ENCODE measurements around the gene LY6G6D. TPM values are rescaled to one million over a fixed set of nuclear protein-coding genes. Genes with fewer than 3 reads are reported as not detected.

The LY6G6D gene
- total and polyA plus RNA-seq, 2 of the 13 experiments (the other 11 are each of a cell fraction or from before 2014, with no cell fraction given): not detected

- TF ChIP-seq RORA (CRISPR knock-in tag; IDR thresholded peaks at IDR 0.05) (no peak), IRF1 (CRISPR knock-in tag; IDR thresholded peaks at IDR 0.05; ENCODE audit: low read depth) (no peak), TFDP1 (CRISPR knock-in tag; IDR thresholded peaks at IDR 0.05; ENCODE audit: borderline replicate concordance) (peak; percentile 42; the same call in 1 of the 2 replicates), CHCHD3 (CRISPR knock-in tag; IDR thresholded peaks at IDR 0.05) (no peak), ZNF44 (CRISPR knock-in tag; IDR thresholded peaks at IDR 0.05) (no peak), ZNF280D (CRISPR knock-in tag; IDR thresholded peaks at IDR 0.05) (no peak; the same call in 1 of the 2 replicates), THAP11 (CRISPR knock-in tag; IDR thresholded peaks at IDR 0.05) (peak; percentile 69), ARID5B (CRISPR knock-in tag; IDR thresholded peaks at IDR 0.05) (peak; percentile 53), CREB1 (IDR thresholded peaks at IDR 0.05) (no peak), CREB1 (CRISPR knock-in tag; IDR thresholded peaks at IDR 0.05) (peak; percentile 66), ZFP82 (CRISPR knock-in tag; IDR thresholded peaks at IDR 0.05; ENCODE audit: borderline replicate concordance) (no peak), TCF7 (IDR thresholded peaks at IDR 0.05; ENCODE audit: low read depth) (peak; percentile 90), ZNF740 (CRISPR knock-in tag; IDR thresholded peaks at IDR 0.05) (no peak; the same call in 1 of the 2 replicates), PAXIP1 (CRISPR knock-in tag; conservative IDR thresholded peaks at IDR 0.05) (peak; percentile 100), ZFP1 (CRISPR knock-in tag; IDR thresholded peaks at IDR 0.05) (no peak), TARDBP (CRISPR knock-in tag; IDR thresholded peaks at IDR 0.05) (peak; percentile 92; the same call in 1 of the 2 replicates), PHF21A (CRISPR knock-in tag; IDR thresholded peaks at IDR 0.05) (peak; percentile 90)
Observed at GRCh38 chr6:31737315-31737990, 22.3 kb downstream of the LY6G6D start (continued).

Data from HepG2 (cell line).